GM10248 (cell line): ENCODE results near the gene PIK3CD.

ENCODE experiments used
- CTCF ChIA-PET: fragments of 300-600 bp; sonication (Branson Sonifier 250); formaldehyde crosslinking; extraction: SDS; loops from one replicate; lab custom pipeline; 2021; ENCODE audit warnings: antibody characterized with exemption; lab: Yijun Ruan, JAX
- POLR2A ChIA-PET: fragments of 350-650 bp; sonication (Branson Sonifier 250); formaldehyde crosslinking; extraction: SDS; loops from one replicate; lab custom pipeline; 2020; ENCODE audit warnings: antibody characterized with exemption; lab: Yijun Ruan, JAX
- DNase-seq: peaks from one replicate; pipeline ENCODE4 v3.0.0; 2012; ENCODE audit errors: extremely low spot score
- CTCF ChIP-seq: IDR thresholded peaks from 2 replicates; pipeline ENCODE4 v1.5.1; 2012; ENCODE audit warnings: mild to moderate bottlenecking, low read depth; ENCODE audit errors: extremely low read depth, missing control alignments, control extremely low read depth

The PIK3CD gene

GRCh38 chr1:9604836-9605235, 46.7 kb upstream of the PIK3CD start:
- no peak for DNase-seq
- CTCF ChIA-PET, result interaction anchor here (4.0 kb wide), 1 partner anchor 11 kb away, joined by 15 read pairs; no protein-coding TSS in a partner anchor
- POLR2A ChIA-PET, result no interaction called here
- TF ChIP-seq CTCF, result no peak

- no peak for TF ChIP-seq CTCF
- CTCF ChIA-PET, result interaction anchor here (1.3 to 4.0 kb wide), 2 partner anchors 10 to 16 kb away, joined by 3 to 15 read pairs; no protein-coding TSS in a partner anchor
- no peak for DNase-seq
Measured at GRCh38 chr1:9605946-9606455, 45.5 kb upstream of the PIK3CD start.

GRCh38 chr1:9606458-9606857, 45.1 kb upstream of the PIK3CD start:
- CTCF ChIA-PET, result interaction anchor here (1.3 to 4.0 kb wide), 2 partner anchors 10 to 15 kb away, joined by 3 to 15 read pairs; no protein-coding TSS in a partner anchor

More at GRCh38 chr1:9605946-9606455, 45.5 kb upstream of the PIK3CD start:
- POLR2A ChIA-PET, result no interaction called here

GRCh38 chr1:9606948-9607347, 44.6 kb upstream of the PIK3CD start:
- DNase-seq, result no peak
- no peak for TF ChIP-seq CTCF
- CTCF ChIA-PET, result interaction anchor here (1.2 to 4.0 kb wide), 2 partner anchors 9 to 17 kb away, joined by 4 to 15 read pairs; no protein-coding TSS in a partner anchor
- POLR2A ChIA-PET, result no interaction called here

More at GRCh38 chr1:9606458-9606857, 45.1 kb upstream of the PIK3CD start:
- TF ChIP-seq CTCF, result no peak
- POLR2A ChIA-PET, result no interaction called here
- DNase-seq, result no peak

- TF ChIP-seq CTCF, result no peak
- ChIA-PET CTCF (interaction anchor here (1.2 to 4.0 kb wide), 2 partner anchors 9 to 18 kb away, joined by 4 to 15 read pairs; no protein-coding TSS in a partner anchor), POLR2A (no interaction called here)
- DNase-seq, result no peak
Measured at GRCh38 chr1:9607352-9607751, 44.2 kb upstream of the PIK3CD start.

- no peak for TF ChIP-seq CTCF
- ChIA-PET CTCF (interaction anchor here (1.0 kb wide), 1 partner anchor 26 kb away, joined by 4 read pairs; no protein-coding TSS in a partner anchor), POLR2A (no interaction called here)
- no peak for DNase-seq
Measured at GRCh38 chr1:9609998-9610397, 41.5 kb upstream of the PIK3CD start.
